PC-9 (cell line): ENCODE data around the gene BCL2L15.

Experiments used
- EZH2 ChIP-seq: fragments of 200-600 bp; sonication (generic); IDR thresholded peaks from 2 replicates; pipeline ENCODE4 v1.8.0; 2017; ENCODE audit warnings: antibody characterized with exemption, low read depth
- TF ChIP-seq, protein P1 (sequence below): fragments of 200-600 bp; sonication (generic); conservative IDR thresholded peaks from 2 replicates; pipeline ENCODE4 v1.6.1; 2017; ENCODE audit warnings: mixed run types, antibody characterized with exemption, mild to moderate bottlenecking, moderate library complexity

DNA sequence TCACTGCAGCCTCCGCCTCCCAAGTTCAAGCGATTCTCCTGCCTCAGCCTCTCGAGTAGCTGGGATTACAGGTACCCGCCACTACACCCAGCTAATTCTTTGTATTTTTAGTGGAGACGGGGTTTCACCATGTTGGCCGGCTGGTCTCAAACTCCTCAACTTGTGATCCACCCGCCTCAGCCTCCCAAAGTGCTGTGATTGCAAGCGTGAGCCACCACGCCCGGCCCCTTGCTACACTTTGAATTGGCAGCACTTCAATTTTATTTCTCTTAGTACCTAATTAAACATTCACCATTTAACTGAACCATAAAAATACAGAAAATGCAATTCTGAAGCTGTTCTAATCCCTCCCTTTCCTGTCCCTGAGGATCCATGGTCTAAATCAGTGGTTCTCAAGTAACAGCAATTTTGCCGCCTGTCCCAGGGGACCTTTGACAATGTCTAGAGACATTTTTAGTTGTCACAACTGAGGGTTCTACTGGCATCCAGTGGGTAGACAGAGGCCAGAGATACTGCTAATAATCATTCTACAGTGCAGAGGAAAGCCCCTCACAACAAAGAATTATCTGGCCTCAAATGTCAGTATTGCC lies 4.3 kb upstream of the BCL2L15 start:
- TF ChIP-seq, protein P1, sequence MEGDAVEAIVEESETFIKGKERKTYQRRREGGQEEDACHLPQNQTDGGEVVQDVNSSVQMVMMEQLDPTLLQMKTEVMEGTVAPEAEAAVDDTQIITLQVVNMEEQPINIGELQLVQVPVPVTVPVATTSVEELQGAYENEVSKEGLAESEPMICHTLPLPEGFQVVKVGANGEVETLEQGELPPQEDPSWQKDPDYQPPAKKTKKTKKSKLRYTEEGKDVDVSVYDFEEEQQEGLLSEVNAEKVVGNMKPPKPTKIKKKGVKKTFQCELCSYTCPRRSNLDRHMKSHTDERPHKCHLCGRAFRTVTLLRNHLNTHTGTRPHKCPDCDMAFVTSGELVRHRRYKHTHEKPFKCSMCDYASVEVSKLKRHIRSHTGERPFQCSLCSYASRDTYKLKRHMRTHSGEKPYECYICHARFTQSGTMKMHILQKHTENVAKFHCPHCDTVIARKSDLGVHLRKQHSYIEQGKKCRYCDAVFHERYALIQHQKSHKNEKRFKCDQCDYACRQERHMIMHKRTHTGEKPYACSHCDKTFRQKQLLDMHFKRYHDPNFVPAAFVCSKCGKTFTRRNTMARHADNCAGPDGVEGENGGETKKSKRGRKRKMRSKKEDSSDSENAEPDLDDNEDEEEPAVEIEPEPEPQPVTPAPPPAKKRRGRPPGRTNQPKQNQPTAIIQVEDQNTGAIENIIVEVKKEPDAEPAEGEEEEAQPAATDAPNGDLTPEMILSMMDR: no peak
- no peak for TF ChIP-seq EZH2
